ENCODE measurements around the gene UBN1. TPM values are rescaled to one million over a fixed set of nuclear protein-coding genes. Genes with fewer than 3 reads are reported as not detected.
"Not testable (repeated sequence)": the region's sequence is repeated elsewhere in the genome, so short reads cannot be mapped to it uniquely, and the experiment has no call there.

UBN1 gene
- total and polyA plus RNA-seq, 4 donors, result 13.8 to 17.5 (median 16.3) TPM

DNA sequence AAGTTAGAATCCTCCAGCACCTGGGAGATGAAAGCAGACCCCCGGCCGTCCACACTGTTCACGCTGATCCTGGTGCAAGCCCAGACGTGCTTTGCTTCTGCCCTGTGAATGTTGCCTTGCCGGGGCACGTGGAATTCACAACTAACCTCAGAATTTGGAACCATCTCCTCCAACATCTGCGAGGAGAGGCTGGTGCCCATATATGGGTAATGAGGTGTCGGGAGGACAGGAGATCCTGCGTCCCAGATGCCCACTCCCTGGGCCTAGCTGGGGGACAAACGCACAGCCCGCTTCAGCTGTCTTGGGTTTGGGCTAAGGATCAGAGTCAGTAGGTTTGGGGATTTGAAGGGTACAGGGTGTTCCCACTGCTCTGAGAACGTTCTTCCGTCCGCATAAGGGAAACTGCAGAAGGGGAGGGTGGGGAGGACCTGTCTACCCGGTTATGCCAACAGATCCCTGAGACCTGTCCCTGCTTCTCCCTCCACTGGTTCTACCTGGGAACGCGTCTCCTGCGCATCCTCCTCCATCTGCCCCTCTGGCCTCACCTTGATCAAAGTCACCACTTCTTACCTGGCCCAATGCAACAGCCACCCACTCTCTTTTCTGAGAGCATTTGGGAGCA is 75.6 kb downstream of the UBN1 start:
- no peaks in the 10 kb centered on the region for H3K36me3 ChIP-seq (ENCODE audit: control insufficient read depth, insufficient read depth, low read length)
- H3K27me3 ChIP-seq (ENCODE audit: control insufficient read depth, insufficient read depth, low read length), result no peaks in the 10 kb centered on the region
- no peak for DNase-seq (ENCODE audit: low read depth in 4 of 6, low spot score in 6 of 6)
- WGBS (ENCODE audit: insufficient coverage), result 82% methylated on average over 13 of the region's 18 CpGs
- no peaks in the 10 kb centered on the region for H3K4me1 ChIP-seq (ENCODE audit: control insufficient read depth, insufficient read depth, low read length)
- H3K27ac ChIP-seq (ENCODE audit: low read depth, low read length), result no peak overlapping the region
- peaks cover 3% of the 10 kb centered on the region for H3K9me3 ChIP-seq (ENCODE audit: control insufficient read depth, insufficient read depth, low read length)
- no peak overlapping the region for H3K4me3 ChIP-seq (ENCODE audit: low read depth, low read length)

DNA sequence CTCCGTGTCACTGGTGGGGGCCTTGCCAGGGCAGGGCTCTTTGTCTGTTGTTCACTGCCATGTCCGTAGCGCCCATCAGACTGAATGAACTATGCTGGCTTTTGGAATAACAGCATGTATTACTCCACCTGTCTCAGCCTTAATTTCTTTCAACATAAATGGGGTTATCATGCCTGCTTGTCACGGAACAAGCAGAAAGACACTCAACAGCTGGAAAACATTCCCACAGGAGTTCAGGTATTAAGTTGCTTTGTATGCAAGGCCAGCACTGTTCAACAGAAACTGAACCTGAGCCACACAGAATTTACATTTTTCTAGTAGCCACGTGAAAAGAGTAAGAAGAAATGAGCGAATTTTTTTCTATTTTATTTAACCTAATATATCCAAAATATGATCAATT is 76.6 kb downstream of the UBN1 start:
- Histone ChIP-seq H3K9me3 (ENCODE audit: control insufficient read depth, insufficient read depth, low read length) (peaks cover 3% of the 10 kb centered on the region), H3K36me3 (ENCODE audit: control insufficient read depth, insufficient read depth, low read length) (no peaks in the 10 kb centered on the region), H3K4me1 (ENCODE audit: control insufficient read depth, insufficient read depth, low read length) (no peaks in the 10 kb centered on the region), H3K27me3 (ENCODE audit: control insufficient read depth, insufficient read depth, low read length) (no peaks in the 10 kb centered on the region), H3K4me3 (ENCODE audit: low read depth, low read length) (no peak overlapping the region), H3K27ac (ENCODE audit: low read depth, low read length) (no peak overlapping the region)
- 80% methylated on average over 3 of the region's 6 CpGs for whole genome bisulfite sequencing (ENCODE audit: insufficient coverage)
- DNase-seq (ENCODE audit: low read depth in 4 of 6, low spot score in 6 of 6), result peak in 1 of 6 donors; percentile 36

DNA sequence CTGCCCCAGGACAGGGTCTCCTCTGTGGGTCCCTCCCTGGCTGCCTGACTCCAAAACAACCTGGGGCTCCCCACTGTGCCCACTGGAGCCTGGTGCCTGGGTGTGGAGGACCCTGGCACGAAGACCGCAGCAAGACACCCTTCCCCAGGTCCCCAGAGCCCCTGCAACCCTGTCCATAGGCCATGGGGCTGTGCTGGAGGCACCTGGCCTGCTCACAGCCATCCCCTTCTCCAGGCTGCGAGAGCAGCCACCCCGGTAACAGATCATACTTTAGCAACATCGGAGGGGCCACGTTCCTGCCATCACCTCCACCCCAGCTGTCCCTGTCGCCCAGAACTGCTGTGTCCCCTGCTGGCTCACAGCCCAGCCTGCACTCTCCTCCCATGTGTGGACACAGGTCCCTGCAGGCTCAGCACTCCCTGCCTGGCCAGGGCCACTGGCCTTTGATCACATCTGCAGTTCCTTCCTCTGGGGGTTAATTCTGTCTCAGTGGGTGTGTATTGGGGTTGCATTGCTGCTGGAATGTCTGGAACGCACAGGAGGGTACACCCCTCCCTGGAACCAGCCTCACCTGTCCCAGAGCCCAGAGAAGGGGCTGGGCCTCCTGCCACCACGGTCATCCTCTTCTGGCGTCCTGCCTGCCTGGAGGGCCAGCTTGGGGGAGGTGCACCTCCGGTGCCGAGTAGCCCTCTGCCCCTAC is 77.5 kb downstream of the UBN1 start:
- Histone ChIP-seq H3K27me3 (ENCODE audit: control insufficient read depth, insufficient read depth, low read length) (no peaks in the 10 kb centered on the region), H3K36me3 (ENCODE audit: control insufficient read depth, insufficient read depth, low read length) (no peaks in the 10 kb centered on the region), H3K4me1 (ENCODE audit: control insufficient read depth, insufficient read depth, low read length) (no peaks in the 10 kb centered on the region), H3K4me3 (ENCODE audit: low read depth, low read length) (no peak overlapping the region), H3K27ac (ENCODE audit: low read depth, low read length) (no peak overlapping the region), H3K9me3 (ENCODE audit: control insufficient read depth, insufficient read depth, low read length) (peaks cover 3% of the 10 kb centered on the region)
- 59% methylated on average over 11 of the region's 12 CpGs for WGBS (ENCODE audit: insufficient coverage)
- no peak for DNase-seq (ENCODE audit: low read depth in 4 of 6, low spot score in 6 of 6)

DNA sequence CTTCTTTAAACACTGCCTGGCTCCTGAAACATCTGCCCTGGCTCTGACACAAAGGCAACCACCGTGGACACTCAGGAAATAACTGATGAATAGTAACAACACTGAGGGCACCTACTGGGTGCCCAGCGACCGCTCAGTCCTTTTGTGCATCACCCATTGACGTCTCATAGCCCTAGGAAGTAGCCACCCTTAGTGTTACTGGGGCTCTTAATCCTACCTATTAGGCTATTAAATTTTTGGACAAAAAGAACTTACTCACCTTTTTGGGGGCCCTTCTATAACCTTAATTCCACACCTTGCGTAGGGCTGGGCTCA is 78.0 kb downstream of the UBN1 start:
- Histone ChIP-seq H3K27me3 (ENCODE audit: control insufficient read depth, insufficient read depth, low read length) (no peaks in the 10 kb centered on the region), H3K27ac (ENCODE audit: low read depth, low read length) (no peak overlapping the region), H3K36me3 (ENCODE audit: control insufficient read depth, insufficient read depth, low read length) (no peaks in the 10 kb centered on the region), H3K9me3 (ENCODE audit: control insufficient read depth, insufficient read depth, low read length) (peaks cover 3% of the 10 kb centered on the region), H3K4me1 (ENCODE audit: control insufficient read depth, insufficient read depth, low read length) (no peaks in the 10 kb centered on the region), H3K4me3 (ENCODE audit: low read depth, low read length) (no peak overlapping the region)
- WGBS (ENCODE audit: insufficient coverage), result 67% methylated on average over 4 of the region's 5 CpGs
- DNase-seq (ENCODE audit: low read depth in 4 of 6, low spot score in 6 of 6), result no peak

DNA sequence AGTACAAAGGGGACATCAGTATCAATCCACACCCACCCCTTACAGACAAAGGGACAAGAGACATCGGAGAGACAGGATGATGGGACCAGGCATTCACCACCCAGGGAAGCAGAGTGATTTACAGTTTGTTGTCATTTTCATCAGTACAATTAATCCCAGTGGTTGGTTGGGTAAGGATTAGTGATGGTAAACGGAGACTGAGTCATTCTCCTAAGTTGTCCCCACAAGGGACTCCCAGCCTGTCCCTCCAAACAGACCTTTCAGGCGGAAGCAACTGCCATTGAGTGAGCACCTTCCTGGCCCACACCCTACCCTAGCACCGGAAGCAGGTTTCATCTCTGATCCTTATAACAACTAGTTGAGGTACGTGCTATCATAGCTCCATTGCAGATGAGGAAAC is 78.5 kb downstream of the UBN1 start:
- Histone ChIP-seq H3K4me3 (ENCODE audit: low read depth, low read length) (no peak overlapping the region), H3K36me3 (ENCODE audit: control insufficient read depth, insufficient read depth, low read length) (no peaks in the 10 kb centered on the region), H3K27me3 (ENCODE audit: control insufficient read depth, insufficient read depth, low read length) (peaks cover under 1% of the 10 kb centered on the region), H3K27ac (ENCODE audit: low read depth, low read length) (no peak overlapping the region), H3K4me1 (ENCODE audit: control insufficient read depth, insufficient read depth, low read length) (no peaks in the 10 kb centered on the region), H3K9me3 (ENCODE audit: control insufficient read depth, insufficient read depth, low read length) (peaks cover 3% of the 10 kb centered on the region)
- DNase-seq (ENCODE audit: low read depth in 4 of 6, low spot score in 6 of 6), result no peak
- WGBS (ENCODE audit: insufficient coverage), result 100% methylated on average over 1 of the region's 5 CpGs

DNA sequence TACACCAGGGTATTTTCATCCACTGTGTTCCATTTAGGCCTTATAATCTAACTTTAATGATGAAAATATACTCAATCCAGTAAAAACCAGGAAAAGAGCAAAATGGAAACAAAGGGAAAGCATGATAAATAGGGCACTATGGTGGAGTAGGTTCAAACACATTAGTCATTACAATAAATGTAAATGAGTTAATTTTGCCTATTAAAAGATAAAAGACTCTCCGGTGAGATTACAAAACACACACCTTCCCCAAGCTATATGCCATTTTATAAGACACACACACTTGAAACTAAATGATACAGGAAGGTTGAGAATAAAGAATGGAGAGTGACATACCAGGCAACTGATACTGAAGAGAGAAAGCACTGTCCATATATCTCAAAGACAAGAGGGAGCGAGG is 79.6 kb downstream of the UBN1 start:
- WGBS (ENCODE audit: insufficient coverage), result 90% methylated on average over 1 of the region's 2 CpGs
- DNase-seq (ENCODE audit: low read depth in 4 of 6, low spot score in 6 of 6), result no peak
- Histone ChIP-seq H3K4me3 (ENCODE audit: low read depth, low read length) (no peak overlapping the region), H3K4me1 (ENCODE audit: control insufficient read depth, insufficient read depth, low read length) (no peaks in the 10 kb centered on the region), H3K9me3 (ENCODE audit: control insufficient read depth, insufficient read depth, low read length) (peaks cover 3% of the 10 kb centered on the region), H3K27ac (ENCODE audit: low read depth, low read length) (no peak overlapping the region), H3K36me3 (ENCODE audit: control insufficient read depth, insufficient read depth, low read length) (no peaks in the 10 kb centered on the region), H3K27me3 (ENCODE audit: control insufficient read depth, insufficient read depth, low read length) (peaks cover 5% of the 10 kb centered on the region)

DNA sequence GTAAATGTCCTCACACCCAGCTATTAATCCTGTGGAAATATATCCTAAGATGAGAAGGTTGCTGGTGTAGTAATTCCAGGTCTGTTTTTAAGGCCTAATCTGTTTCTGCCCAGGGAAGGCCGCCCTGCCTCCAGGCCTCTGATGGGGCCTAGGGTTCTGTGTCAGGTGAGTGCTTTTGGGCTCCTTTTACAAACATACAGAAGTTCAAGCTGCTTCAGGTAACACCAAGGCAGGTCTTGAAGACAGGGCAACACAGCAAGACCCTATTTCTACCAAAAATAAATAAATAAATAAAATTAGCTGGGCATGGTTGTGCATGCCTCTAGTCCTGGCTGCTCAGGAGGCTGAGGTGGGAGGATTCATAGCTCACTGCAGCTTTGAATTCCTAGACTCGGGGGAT is 80.4 kb downstream of the UBN1 start:
- Histone ChIP-seq H3K4me3 (ENCODE audit: low read depth, low read length) (no peak overlapping the region), H3K4me1 (ENCODE audit: control insufficient read depth, insufficient read depth, low read length) (no peaks in the 10 kb centered on the region), H3K27ac (ENCODE audit: low read depth, low read length) (no peak overlapping the region), H3K9me3 (ENCODE audit: control insufficient read depth, insufficient read depth, low read length) (peaks cover 3% of the 10 kb centered on the region), H3K27me3 (ENCODE audit: control insufficient read depth, insufficient read depth, low read length) (peaks cover 5% of the 10 kb centered on the region), H3K36me3 (ENCODE audit: control insufficient read depth, insufficient read depth, low read length) (no peaks in the 10 kb centered on the region)
- 100% methylated on average over 1 of the region's 2 CpGs for WGBS (ENCODE audit: insufficient coverage)
- DNase-seq (ENCODE audit: low read depth in 4 of 6, low spot score in 6 of 6), result no peak

DNA sequence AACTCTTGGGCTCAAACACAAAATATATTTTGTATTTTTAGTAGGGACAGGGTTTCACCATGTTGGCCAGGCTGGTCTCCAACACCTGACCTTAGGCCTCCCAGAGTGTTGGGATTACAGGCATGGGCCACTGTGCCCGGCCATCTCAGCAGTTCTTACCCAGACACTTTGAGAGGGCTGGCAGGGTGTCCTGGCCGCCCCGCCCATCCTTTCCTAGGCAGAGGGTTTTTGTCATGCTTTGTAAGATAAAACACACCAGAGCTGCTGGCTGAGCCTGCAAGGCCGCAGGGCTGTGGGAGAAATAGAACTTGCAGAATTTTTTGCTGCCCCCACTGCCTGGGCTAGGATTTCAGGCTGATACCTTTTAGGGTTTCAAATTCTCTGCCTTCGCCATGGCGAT is 80.9 kb downstream of the UBN1 start:
- Histone ChIP-seq H3K9me3 (ENCODE audit: control insufficient read depth, insufficient read depth, low read length) (peaks cover 3% of the 10 kb centered on the region), H3K36me3 (ENCODE audit: control insufficient read depth, insufficient read depth, low read length) (no peaks in the 10 kb centered on the region), H3K27me3 (ENCODE audit: control insufficient read depth, insufficient read depth, low read length) (peaks cover 5% of the 10 kb centered on the region), H3K4me1 (ENCODE audit: control insufficient read depth, insufficient read depth, low read length) (no peaks in the 10 kb centered on the region), H3K4me3 (ENCODE audit: low read depth, low read length) (no peak overlapping the region), H3K27ac (ENCODE audit: low read depth, low read length) (no peak overlapping the region)
- WGBS (ENCODE audit: insufficient coverage), result 76% methylated on average over 4 of the region's 6 CpGs
- no peak for DNase-seq (ENCODE audit: low read depth in 4 of 6, low spot score in 6 of 6)

DNA sequence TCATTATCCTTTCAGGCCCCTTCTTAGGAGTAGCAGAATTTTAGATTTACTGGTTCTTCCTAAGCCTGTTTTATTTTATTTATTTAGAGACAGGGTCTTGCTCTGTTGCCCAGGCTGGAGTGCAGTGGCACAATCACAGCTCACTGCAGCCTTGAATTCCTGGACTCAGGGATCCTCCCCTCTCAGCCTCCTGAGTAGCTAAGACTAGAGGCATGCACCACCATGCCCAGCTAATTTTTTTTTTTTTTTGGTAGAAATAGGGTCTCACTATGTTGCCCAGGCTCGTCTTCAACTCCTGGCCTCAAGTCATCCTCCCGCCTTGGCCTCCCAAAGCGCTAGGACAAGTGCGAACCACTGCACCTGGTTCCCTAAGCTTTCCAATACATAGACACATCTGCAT is 82.3 kb downstream of the UBN1 start:
- not testable (repeated sequence) for H3K27ac ChIP-seq (ENCODE audit: low read depth, low read length); H3K4me3 ChIP-seq (ENCODE audit: low read depth, low read length); H3K9me3 ChIP-seq (ENCODE audit: control insufficient read depth, insufficient read depth, low read length); H3K4me1 ChIP-seq (ENCODE audit: control insufficient read depth, insufficient read depth, low read length); DNase-seq (ENCODE audit: low read depth in 4 of 6, low spot score in 6 of 6); H3K27me3 ChIP-seq (ENCODE audit: control insufficient read depth, insufficient read depth, low read length); H3K36me3 ChIP-seq (ENCODE audit: control insufficient read depth, insufficient read depth, low read length)
- WGBS (ENCODE audit: insufficient coverage), result no CpG with 5 or more reads among the region's 4 CpGs

DNA sequence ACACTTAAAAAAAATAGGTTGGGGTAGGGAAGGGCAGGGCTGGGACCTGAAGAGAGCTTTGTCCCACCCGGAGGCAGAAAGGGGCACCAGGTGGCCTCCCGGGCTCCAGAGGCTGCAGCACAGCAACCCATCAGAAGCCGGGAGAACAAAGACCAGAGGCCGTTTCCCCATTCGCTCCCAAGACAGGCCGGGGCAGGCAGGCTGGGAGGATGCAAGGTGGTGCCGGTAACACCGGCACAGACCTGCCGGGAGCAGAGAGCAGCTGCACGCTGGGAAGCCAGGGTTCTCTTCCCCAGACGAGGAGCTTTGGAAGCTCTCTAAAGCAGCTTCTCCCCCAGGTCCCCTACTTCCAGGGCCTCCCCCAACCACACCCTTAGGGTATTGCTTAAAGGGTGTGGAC is 84.1 kb downstream of the UBN1 start:
- Histone ChIP-seq H3K27me3 (ENCODE audit: control insufficient read depth, insufficient read depth, low read length) (peaks cover 24% of the 10 kb centered on the region), H3K9me3 (ENCODE audit: control insufficient read depth, insufficient read depth, low read length) (peaks cover 3% of the 10 kb centered on the region), H3K4me1 (ENCODE audit: control insufficient read depth, insufficient read depth, low read length) (peaks cover 2% of the 10 kb centered on the region), H3K36me3 (ENCODE audit: control insufficient read depth, insufficient read depth, low read length) (no peaks in the 10 kb centered on the region), H3K4me3 (ENCODE audit: low read depth, low read length) (no peak overlapping the region), H3K27ac (ENCODE audit: low read depth, low read length) (no peak overlapping the region)
- DNase-seq (ENCODE audit: low read depth in 4 of 6, low spot score in 6 of 6), result no peak
- 50% methylated on average over 11 of the region's 11 CpGs for whole genome bisulfite sequencing (ENCODE audit: insufficient coverage)
